Suprapubic skin (tissue), 4 donors: Measurements from ENCODE around the gene ATAD3C. TPM values are rescaled to one million over a fixed set of nuclear protein-coding genes. Genes with fewer than 3 reads are reported as not detected.
A peak's percentile ranks its signal among the peaks of the same experiment; 100 is the strongest.
"Not testable (repeated sequence)": the region's sequence is repeated elsewhere in the genome, so short reads cannot be mapped to it uniquely, and the experiment has no call there.

ENCODE experiments used
- DNase-seq, 2 donors: peaks; one replicate each; pipeline ENCODE4 v3.0.0-alpha.2; 2019; ENCODE audit warnings: low spot score in 2 of 2
- H3K27ac ChIP-seq: fragments of 200-600 bp; sonication (generic); one replicate; pipeline ENCODE4 v1.5.1; 2019
- H3K27me3 ChIP-seq: fragments of 200-600 bp; sonication (generic); one replicate; pipeline ENCODE4 v1.5.1; 2019
- H3K36me3 ChIP-seq: fragments of 200-600 bp; sonication (generic); one replicate; pipeline ENCODE4 v1.5.1; 2019
- H3K4me1 ChIP-seq: fragments of 200-600 bp; sonication (generic); one replicate; pipeline ENCODE4 v1.5.1; 2019
- H3K4me3 ChIP-seq: fragments of 200-600 bp; sonication (generic); one replicate; pipeline ENCODE4 v1.5.1; 2019; ENCODE audit warnings: mild to moderate bottlenecking
- H3K9me3 ChIP-seq: fragments of 200-600 bp; sonication (generic); one replicate; pipeline ENCODE4 v1.5.1; 2019
- EP300 ChIP-seq: sonication (generic); formaldehyde crosslinking; IDR thresholded peaks from one replicate; pipeline ENCODE4 v1.6.1; 2017; ENCODE audit warnings: antibody characterized with exemption
- POLR2A ChIP-seq, 2 donors: fragments of 450-650 bp; IDR thresholded peaks; one replicate each; pipeline ENCODE4 v1.6.1; 2017; ENCODE audit warnings: antibody characterized with exemption in 2 of 2, mild to moderate bottlenecking in 2 of 2, moderate library complexity in 2 of 2
- POLR2AphosphoS5 ChIP-seq, 3 donors: sonication (generic); formaldehyde crosslinking; IDR thresholded peaks; one replicate each; pipeline ENCODE4 v1.6.1; 2017; ENCODE audit warnings: antibody characterized with exemption in 3 of 3
- WGBS: methylation state at CpG from one replicate; pipeline ENCODE4 v1.1.5; 2018; 5-methylcytosine and 5-hydroxymethylcytosine counted together
- total RNA-seq, 4 donors: library from RNA; depleted of rRNA; stranded (reverse); fragments of >200 nt; gene quantifications; one replicate each; pipeline ENCODE4 v1.1.0, GENCODE V29; 2016
- TF ChIP-seq, protein P1 (sequence below), 2 donors: fragments of 200-600 bp in 1 of 2; fragments of 450-650 bp in 1 of 2; sonication (generic) in 1 of 2; IDR thresholded peaks; one replicate each; pipeline ENCODE4 v1.5.1; 2016 to 2019; ENCODE audit warnings: antibody characterized with exemption in 2 of 2, mild to moderate bottlenecking in 1 of 2, moderate library complexity in 1 of 2

The ATAD3C gene
- total RNA-seq, 4 donors from 2014 or later: 0.32 to 4.2 (median 1.2) TPM

- DNase-seq: no peak
- no peaks in the 10 kb centered on the region for H3K36me3 ChIP-seq
- no peaks in the 10 kb centered on the region for H3K9me3 ChIP-seq
- peak overlapping the region; percentile 93 for H3K27ac ChIP-seq
- no peak for TF ChIP-seq POLR2A (IDR thresholded peaks at IDR 0.05)
- peak overlapping the region; percentile 87 for H3K4me3 ChIP-seq
- WGBS: 12% methylated on average over 16 of the region's 16 CpGs
- H3K27me3 ChIP-seq: no peaks in the 10 kb centered on the region
- peaks cover 28% of the 10 kb centered on the region for H3K4me1 ChIP-seq
Observed at GRCh38 chr1:1470626-1471388, 21.3 kb downstream of the ATAD3C start.

- no peaks in the 10 kb centered on the region for H3K36me3 ChIP-seq
- 0% methylated on average over 20 of the region's 87 CpGs for WGBS
- no peaks in the 10 kb centered on the region for H3K27me3 ChIP-seq
- no peaks in the 10 kb centered on the region for H3K9me3 ChIP-seq
- peaks cover 28% of the 10 kb centered on the region for H3K4me1 ChIP-seq
- peak; percentile 94 to 97 for DNase-seq
- peak within 1 kb of the TSS; percentile 87 for H3K4me3 ChIP-seq
- H3K27ac ChIP-seq: peak within 1 kb of the TSS; percentile 93
- TF ChIP-seq POLR2AphosphoS5 (IDR thresholded peaks at IDR 0.05) (peak in 2 of 3 donors; percentile 85 to 96), EP300 (no peak)
- TF ChIP-seq, protein P1, sequence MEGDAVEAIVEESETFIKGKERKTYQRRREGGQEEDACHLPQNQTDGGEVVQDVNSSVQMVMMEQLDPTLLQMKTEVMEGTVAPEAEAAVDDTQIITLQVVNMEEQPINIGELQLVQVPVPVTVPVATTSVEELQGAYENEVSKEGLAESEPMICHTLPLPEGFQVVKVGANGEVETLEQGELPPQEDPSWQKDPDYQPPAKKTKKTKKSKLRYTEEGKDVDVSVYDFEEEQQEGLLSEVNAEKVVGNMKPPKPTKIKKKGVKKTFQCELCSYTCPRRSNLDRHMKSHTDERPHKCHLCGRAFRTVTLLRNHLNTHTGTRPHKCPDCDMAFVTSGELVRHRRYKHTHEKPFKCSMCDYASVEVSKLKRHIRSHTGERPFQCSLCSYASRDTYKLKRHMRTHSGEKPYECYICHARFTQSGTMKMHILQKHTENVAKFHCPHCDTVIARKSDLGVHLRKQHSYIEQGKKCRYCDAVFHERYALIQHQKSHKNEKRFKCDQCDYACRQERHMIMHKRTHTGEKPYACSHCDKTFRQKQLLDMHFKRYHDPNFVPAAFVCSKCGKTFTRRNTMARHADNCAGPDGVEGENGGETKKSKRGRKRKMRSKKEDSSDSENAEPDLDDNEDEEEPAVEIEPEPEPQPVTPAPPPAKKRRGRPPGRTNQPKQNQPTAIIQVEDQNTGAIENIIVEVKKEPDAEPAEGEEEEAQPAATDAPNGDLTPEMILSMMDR (IDR thresholded peaks at IDR 0.05): no peak
Observed at GRCh38 chr1:1471389-1472052, 22.0 kb downstream of the ATAD3C start, which contains the start of gene ATAD3B. TSS of gene ATAD3B (plus strand) at chr1:1471765. CDS start at chr1:1471885, 120 bp downstream.

DNA sequence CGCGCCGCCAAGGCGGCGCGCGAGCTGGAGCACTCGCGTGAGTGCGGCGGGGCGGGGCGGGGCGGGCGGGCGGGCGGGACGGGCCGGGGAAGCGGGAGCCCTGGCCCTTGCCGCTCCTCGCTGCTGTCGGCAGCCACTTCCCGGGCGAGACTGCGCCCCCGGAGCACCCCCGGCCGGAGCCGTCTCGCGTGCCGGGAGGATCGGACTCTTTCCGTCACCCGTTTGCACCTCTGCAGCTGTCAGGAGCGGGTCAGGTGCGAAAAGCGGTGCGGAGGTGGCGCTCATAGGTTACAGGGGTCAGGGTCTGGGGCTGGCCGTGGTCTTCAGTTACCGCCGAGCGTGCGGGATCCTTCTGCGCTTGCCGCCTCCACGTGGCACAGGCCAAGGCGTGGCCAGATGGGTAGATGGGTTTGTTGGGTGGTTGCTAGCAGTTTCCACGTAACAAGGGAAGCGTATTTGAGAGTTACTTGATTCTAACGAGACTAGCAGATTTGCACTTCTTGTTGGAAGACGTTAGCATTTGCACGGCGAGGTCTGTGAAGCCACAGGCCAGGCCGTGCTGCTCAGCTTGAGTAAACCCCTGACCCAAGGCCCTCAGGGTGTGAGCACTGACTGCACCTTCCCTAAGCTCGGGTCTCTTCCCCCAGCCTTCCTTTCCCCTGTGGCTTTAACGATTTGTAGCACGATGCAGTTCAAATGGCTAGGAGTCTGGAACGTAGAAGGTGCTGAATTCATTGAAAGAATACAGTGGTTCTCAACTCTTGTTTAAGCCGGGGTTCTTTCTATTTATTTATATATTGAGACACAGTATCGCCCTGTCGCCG lies 22.8 kb downstream of the ATAD3C start:
- Histone ChIP-seq H3K4me1 (peaks cover 28% of the 10 kb centered on the region), H3K27ac (peak overlapping the region; percentile 93), H3K4me3 (peak overlapping the region; percentile 87)
- 10% methylated on average over 9 of the region's 65 CpGs for WGBS
- not testable (repeated sequence) for H3K27me3 ChIP-seq, DNase-seq, H3K36me3 ChIP-seq, H3K9me3 ChIP-seq

GRCh38 chr1:1476011-1476410 lies 26.5 kb downstream of the ATAD3C start:
- H3K4me3 ChIP-seq, DNase-seq, H3K27me3 ChIP-seq, H3K9me3 ChIP-seq, H3K27ac ChIP-seq: not testable (repeated sequence)
- Histone ChIP-seq H3K36me3 (peaks cover 38% of the 10 kb centered on the region), H3K4me1 (peaks cover 21% of the 10 kb centered on the region)
- 100% methylated on average over 1 of the region's 17 CpGs for WGBS

- TF ChIP-seq EP300 (no peak), POLR2AphosphoS5 (IDR thresholded peaks at IDR 0.05) (no peak), POLR2A (IDR thresholded peaks at IDR 0.05) (no peak)
- TF ChIP-seq, protein P1 (IDR thresholded peaks at IDR 0.05): no peak
- peaks cover 19% of the 10 kb centered on the region for H3K4me1 ChIP-seq
- peaks cover 44% of the 10 kb centered on the region for H3K36me3 ChIP-seq
- H3K9me3 ChIP-seq: no peaks in the 10 kb centered on the region
- H3K4me3 ChIP-seq: no peak overlapping the region
- 95% methylated on average over 22 of the region's 22 CpGs for WGBS
- no peak overlapping the region for H3K27ac ChIP-seq
- DNase-seq: no peak
- H3K27me3 ChIP-seq: no peaks in the 10 kb centered on the region
Observed at GRCh38 chr1:1477206-1477605, 27.7 kb downstream of the ATAD3C start.

GRCh38 chr1:1479547-1480487 lies 30.3 kb downstream of the ATAD3C start:
- no peak for TF ChIP-seq POLR2A (IDR thresholded peaks at IDR 0.05)
- no peak for TF ChIP-seq POLR2AphosphoS5 (IDR thresholded peaks at IDR 0.05)
- TF ChIP-seq, protein P1 (IDR thresholded peaks at IDR 0.05): no peak
- WGBS: 80% methylated on average over 1 of the region's 42 CpGs
- Histone ChIP-seq H3K4me1 (no peaks in the 10 kb centered on the region), H3K9me3 (no peaks in the 10 kb centered on the region), H3K27me3 (no peaks in the 10 kb centered on the region), H3K27ac (no peak overlapping the region), H3K4me3 (no peak overlapping the region), H3K36me3 (peaks cover 67% of the 10 kb centered on the region)
- DNase-seq: no peak

DNA sequence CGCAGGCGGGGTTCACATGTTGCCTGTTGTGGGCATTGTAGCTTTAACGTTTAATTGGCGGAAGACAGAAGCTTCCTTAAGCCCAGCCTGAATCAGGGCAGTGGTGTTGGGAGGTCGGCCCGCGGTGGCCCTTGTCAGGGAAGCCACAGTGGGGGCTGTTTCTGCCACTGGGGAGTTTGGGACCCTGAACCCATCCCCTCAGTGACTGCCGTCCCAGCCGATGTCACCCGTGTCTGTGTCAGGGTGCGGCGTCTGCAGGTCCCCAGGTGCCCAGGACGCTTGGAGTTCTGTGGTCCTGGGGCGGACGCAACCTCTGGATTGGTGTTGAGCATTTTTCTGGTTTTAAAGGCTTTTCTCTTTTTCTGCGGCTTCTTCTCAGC lies 31.0 kb downstream of the ATAD3C start:
- WGBS: no CpG with 5 or more reads among the region's 16 CpGs
- not testable (repeated sequence) for H3K27me3 ChIP-seq, H3K4me3 ChIP-seq, H3K9me3 ChIP-seq, DNase-seq, H3K4me1 ChIP-seq, H3K27ac ChIP-seq
- H3K36me3 ChIP-seq: peaks cover 73% of the 10 kb centered on the region

DNA sequence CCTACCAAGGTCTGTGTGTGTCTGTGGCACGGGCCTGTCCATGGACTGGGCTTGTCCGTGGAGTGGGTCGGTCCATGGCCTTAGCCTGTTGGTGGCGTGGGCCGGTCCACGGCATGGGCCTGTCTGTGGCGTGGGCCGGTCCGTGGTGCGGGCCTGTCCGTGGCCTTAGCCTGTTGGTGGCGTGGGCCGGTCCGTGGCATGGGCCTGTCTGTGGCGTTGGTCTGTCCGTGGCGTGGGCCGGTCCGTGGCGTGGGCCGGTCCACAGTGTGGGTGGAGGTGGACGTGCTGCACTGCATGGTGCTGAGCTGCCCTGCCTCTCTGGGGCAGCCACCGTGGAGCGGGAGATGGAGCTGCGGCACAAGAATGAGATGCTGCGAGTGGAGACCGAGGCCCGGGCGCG lies 32.3 kb downstream of the ATAD3C start:
- not testable (repeated sequence) for H3K27ac ChIP-seq, H3K9me3 ChIP-seq, H3K27me3 ChIP-seq, H3K4me3 ChIP-seq, DNase-seq, H3K4me1 ChIP-seq
- 100% methylated on average over 5 of the region's 30 CpGs for WGBS
- H3K36me3 ChIP-seq: peaks cover 84% of the 10 kb centered on the region
